ENCODE data around the gene ADAM22. TPM values are rescaled to one million over a fixed set of nuclear protein-coding genes. Genes with fewer than 3 reads are reported as not detected.

The ADAM22 gene
- total and polyA plus RNA-seq, 4 donors, result 0.04 to 0.61 (median 0.15) TPM

DNA sequence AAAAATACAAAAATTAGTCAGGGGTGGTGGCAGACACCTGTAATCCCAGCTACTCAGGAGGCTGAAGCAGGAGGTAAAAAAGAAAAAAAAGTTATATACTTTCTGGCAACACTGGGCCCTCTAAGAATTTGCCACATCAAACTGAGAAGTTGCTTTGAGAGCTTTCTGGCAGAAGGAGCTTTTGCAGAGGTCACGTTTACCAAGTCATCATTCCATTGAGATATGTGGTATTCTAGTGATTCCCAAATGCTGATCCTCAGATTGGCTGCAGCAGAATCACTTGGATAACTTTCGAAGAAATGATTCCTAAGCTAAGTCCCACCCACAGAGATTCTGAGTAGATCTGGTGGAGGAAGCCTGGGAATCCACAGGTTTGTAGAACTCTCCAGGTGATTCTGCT is 80.5 kb downstream of the ADAM22 start:
- Histone ChIP-seq H3K9ac (ENCODE audit: low read depth in 1 of 2, low read length in 2 of 2) (no peak overlapping the region), H3K36me3 (ENCODE audit: control insufficient read depth in 4 of 4, insufficient read depth in 3 of 4, low read depth in 1 of 4, low read length in 3 of 4) (no peaks in the 10 kb centered on the region), H3K4me3 (ENCODE audit: low read depth in 1 of 3, low read length in 3 of 3) (no peak overlapping the region), H3K27me3 (ENCODE audit: control insufficient read depth in 4 of 4, insufficient read depth in 4 of 4, low read length in 3 of 4) (no peaks in the 10 kb centered on the region), H3K27ac (ENCODE audit: low read depth in 1 of 2, low read length in 2 of 2) (no peak overlapping the region), H3K4me1 (ENCODE audit: control insufficient read depth in 4 of 4, insufficient read depth in 4 of 4, low read length in 3 of 4) (no peaks in the 10 kb centered on the region), H3K9me3 (ENCODE audit: control insufficient read depth in 4 of 4, low read length in 3 of 4) (no peaks in the 10 kb centered on the region)
- WGBS, result 77% methylated on average over 2 of the region's 2 CpGs
- no peak for DNase-seq (ENCODE audit: low spot score)
- TF ChIP-seq, protein P1, sequence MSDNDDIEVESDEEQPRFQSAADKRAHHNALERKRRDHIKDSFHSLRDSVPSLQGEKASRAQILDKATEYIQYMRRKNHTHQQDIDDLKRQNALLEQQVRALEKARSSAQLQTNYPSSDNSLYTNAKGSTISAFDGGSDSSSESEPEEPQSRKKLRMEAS (IDR thresholded peaks at IDR 0.05), result no peak
- TF ChIP-seq RAD21 (IDR thresholded peaks at IDR 0.05) (no peak), EGR1 (IDR thresholded peaks at IDR 0.05; ENCODE audit: low read depth in 2 of 2) (no peak), JUND (IDR thresholded peaks at IDR 0.05) (no peak), HNF4A (conservative IDR thresholded peaks at IDR 0.05) (no peak), SP1 (IDR thresholded peaks at IDR 0.05) (no peak), YY1 (IDR thresholded peaks at IDR 0.05) (no peak), HNF4G (IDR thresholded peaks at IDR 0.05) (no peak), NR2F2 (IDR thresholded peaks at IDR 0.05) (no peak), GABPA (IDR thresholded peaks at IDR 0.05 in 1 of 2, conservative IDR thresholded peaks at IDR 0.05 in 1 of 2) (no peak)
- TF ChIP-seq, protein P2, sequence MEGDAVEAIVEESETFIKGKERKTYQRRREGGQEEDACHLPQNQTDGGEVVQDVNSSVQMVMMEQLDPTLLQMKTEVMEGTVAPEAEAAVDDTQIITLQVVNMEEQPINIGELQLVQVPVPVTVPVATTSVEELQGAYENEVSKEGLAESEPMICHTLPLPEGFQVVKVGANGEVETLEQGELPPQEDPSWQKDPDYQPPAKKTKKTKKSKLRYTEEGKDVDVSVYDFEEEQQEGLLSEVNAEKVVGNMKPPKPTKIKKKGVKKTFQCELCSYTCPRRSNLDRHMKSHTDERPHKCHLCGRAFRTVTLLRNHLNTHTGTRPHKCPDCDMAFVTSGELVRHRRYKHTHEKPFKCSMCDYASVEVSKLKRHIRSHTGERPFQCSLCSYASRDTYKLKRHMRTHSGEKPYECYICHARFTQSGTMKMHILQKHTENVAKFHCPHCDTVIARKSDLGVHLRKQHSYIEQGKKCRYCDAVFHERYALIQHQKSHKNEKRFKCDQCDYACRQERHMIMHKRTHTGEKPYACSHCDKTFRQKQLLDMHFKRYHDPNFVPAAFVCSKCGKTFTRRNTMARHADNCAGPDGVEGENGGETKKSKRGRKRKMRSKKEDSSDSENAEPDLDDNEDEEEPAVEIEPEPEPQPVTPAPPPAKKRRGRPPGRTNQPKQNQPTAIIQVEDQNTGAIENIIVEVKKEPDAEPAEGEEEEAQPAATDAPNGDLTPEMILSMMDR (IDR thresholded peaks at IDR 0.05; ENCODE audit: low read depth, low read length, missing input control), result no peak
- TF ChIP-seq, protein P3, sequence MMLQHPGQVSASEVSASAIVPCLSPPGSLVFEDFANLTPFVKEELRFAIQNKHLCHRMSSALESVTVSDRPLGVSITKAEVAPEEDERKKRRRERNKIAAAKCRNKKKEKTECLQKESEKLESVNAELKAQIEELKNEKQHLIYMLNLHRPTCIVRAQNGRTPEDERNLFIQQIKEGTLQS (IDR thresholded peaks at IDR 0.05), result no peak
- TF ChIP-seq, protein P4, sequence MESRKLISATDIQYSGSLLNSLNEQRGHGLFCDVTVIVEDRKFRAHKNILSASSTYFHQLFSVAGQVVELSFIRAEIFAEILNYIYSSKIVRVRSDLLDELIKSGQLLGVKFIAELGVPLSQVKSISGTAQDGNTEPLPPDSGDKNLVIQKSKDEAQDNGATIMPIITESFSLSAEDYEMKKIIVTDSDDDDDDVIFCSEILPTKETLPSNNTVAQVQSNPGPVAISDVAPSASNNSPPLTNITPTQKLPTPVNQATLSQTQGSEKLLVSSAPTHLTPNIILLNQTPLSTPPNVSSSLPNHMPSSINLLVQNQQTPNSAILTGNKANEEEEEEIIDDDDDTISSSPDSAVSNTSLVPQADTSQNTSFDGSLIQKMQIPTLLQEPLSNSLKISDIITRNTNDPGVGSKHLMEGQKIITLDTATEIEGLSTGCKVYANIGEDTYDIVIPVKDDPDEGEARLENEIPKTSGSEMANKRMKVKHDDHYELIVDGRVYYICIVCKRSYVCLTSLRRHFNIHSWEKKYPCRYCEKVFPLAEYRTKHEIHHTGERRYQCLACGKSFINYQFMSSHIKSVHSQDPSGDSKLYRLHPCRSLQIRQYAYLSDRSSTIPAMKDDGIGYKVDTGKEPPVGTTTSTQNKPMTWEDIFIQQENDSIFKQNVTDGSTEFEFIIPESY (IDR thresholded peaks at IDR 0.05), result no peak

DNA sequence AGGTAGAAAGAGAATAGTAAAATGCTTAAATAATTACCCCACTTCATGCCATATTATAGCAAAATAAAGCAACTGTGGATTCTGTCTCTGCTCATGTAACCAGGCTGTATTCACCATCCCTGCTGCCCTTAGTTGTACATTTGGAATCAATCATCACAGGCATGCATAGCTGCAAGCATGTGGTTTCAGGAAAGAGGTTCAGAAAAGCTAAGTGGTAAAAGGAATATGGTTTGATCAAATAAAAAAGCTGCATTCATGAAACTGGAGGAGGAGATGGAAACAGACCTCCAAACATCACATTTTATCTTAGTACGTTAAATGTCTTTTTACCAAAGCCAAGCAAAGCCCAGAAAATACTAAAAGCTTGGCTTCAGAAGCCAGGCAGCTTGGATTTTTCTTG is 81.3 kb downstream of the ADAM22 start:
- Histone ChIP-seq H3K27me3 (ENCODE audit: control insufficient read depth in 4 of 4, insufficient read depth in 4 of 4, low read length in 3 of 4) (no peaks in the 10 kb centered on the region), H3K9me3 (ENCODE audit: control insufficient read depth in 4 of 4, low read length in 3 of 4) (no peaks in the 10 kb centered on the region), H3K36me3 (ENCODE audit: control insufficient read depth in 4 of 4, insufficient read depth in 3 of 4, low read depth in 1 of 4, low read length in 3 of 4) (no peaks in the 10 kb centered on the region), H3K9ac (ENCODE audit: low read depth in 1 of 2, low read length in 2 of 2) (no peak overlapping the region), H3K27ac (ENCODE audit: low read depth in 1 of 2, low read length in 2 of 2) (no peak overlapping the region), H3K4me3 (ENCODE audit: low read depth in 1 of 3, low read length in 3 of 3) (no peak overlapping the region), H3K4me1 (ENCODE audit: control insufficient read depth in 4 of 4, insufficient read depth in 4 of 4, low read length in 3 of 4) (no peaks in the 10 kb centered on the region)
- WGBS, result 88% methylated on average over 1 of the region's 1 CpG
- DNase-seq (ENCODE audit: low spot score), result no peak
- TF ChIP-seq, protein P5, sequence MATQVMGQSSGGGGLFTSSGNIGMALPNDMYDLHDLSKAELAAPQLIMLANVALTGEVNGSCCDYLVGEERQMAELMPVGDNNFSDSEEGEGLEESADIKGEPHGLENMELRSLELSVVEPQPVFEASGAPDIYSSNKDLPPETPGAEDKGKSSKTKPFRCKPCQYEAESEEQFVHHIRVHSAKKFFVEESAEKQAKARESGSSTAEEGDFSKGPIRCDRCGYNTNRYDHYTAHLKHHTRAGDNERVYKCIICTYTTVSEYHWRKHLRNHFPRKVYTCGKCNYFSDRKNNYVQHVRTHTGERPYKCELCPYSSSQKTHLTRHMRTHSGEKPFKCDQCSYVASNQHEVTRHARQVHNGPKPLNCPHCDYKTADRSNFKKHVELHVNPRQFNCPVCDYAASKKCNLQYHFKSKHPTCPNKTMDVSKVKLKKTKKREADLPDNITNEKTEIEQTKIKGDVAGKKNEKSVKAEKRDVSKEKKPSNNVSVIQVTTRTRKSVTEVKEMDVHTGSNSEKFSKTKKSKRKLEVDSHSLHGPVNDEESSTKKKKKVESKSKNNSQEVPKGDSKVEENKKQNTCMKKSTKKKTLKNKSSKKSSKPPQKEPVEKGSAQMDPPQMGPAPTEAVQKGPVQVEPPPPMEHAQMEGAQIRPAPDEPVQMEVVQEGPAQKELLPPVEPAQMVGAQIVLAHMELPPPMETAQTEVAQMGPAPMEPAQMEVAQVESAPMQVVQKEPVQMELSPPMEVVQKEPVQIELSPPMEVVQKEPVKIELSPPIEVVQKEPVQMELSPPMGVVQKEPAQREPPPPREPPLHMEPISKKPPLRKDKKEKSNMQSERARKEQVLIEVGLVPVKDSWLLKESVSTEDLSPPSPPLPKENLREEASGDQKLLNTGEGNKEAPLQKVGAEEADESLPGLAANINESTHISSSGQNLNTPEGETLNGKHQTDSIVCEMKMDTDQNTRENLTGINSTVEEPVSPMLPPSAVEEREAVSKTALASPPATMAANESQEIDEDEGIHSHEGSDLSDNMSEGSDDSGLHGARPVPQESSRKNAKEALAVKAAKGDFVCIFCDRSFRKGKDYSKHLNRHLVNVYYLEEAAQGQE (IDR thresholded peaks at IDR 0.05), result no peak
- TF ChIP-seq FOXA1 (IDR thresholded peaks at IDR 0.05), result no peak
- TF ChIP-seq, protein P2 (IDR thresholded peaks at IDR 0.05; ENCODE audit: low read depth, low read length, missing input control), result no peak
- TF ChIP-seq, protein P1 (IDR thresholded peaks at IDR 0.05), result no peak
- no peak for TF ChIP-seq GABPA (IDR thresholded peaks at IDR 0.05 in 1 of 2, conservative IDR thresholded peaks at IDR 0.05 in 1 of 2)
- TF ChIP-seq, protein P3 (IDR thresholded peaks at IDR 0.05), result no peak
- TF ChIP-seq YY1 (IDR thresholded peaks at IDR 0.05), result no peak

Measured in liver (tissue), 9 donors.